Gastrocnemius medialis (tissue), 4 donors: Measurements from ENCODE around the gene PPP1R18. TPM values are rescaled to one million over a fixed set of nuclear protein-coding genes. Genes with fewer than 3 reads are reported as not detected.

Experiments used
- ATAC-seq, 2 donors: fragments of 150-250 bp; one replicate each; pipeline ENCODE4 v1.9.1; 2016
- DNase-seq, 2 donors: peaks; one replicate each; pipeline ENCODE4 v3.0.0-alpha.2; 2019
- H3K27ac ChIP-seq, 4 donors: fragments of 200-600 bp; sonication (generic); 1 replicate in 1 of 4; 2 replicates in 3 of 4; pipeline ENCODE4 v1.5.1; 2016 to 2018; ENCODE audit warnings: mild to moderate bottlenecking in 2 of 4, moderate library complexity in 1 of 4
- H3K27me3 ChIP-seq, 3 donors: fragments of 200-600 bp; sonication (generic) in 2 of 3; 1 replicate in 1 of 3; 2 replicates in 2 of 3; pipeline versions ENCODE4 v1.5.1 to v1.6.0; 2016 to 2019; ENCODE audit warnings: mild to moderate bottlenecking in 1 of 3, moderate library complexity in 1 of 3
- H3K36me3 ChIP-seq, 2 donors: fragments of 200-600 bp; sonication (generic) in 1 of 2; one replicate each; pipeline ENCODE4 v1.5.1; 2017 to 2018
- H3K4me1 ChIP-seq, 2 donors: fragments of 200-600 bp; sonication (generic) in 1 of 2; one replicate each; pipeline ENCODE4 v1.5.1; 2016 to 2017; ENCODE audit warnings: mild to moderate bottlenecking in 2 of 2
- H3K4me3 ChIP-seq, 4 donors: fragments of 200-600 bp; sonication (generic) in 3 of 4; 1 replicate in 1 of 4; 2 replicates in 3 of 4; pipeline ENCODE4 v1.5.1; 2016 to 2019; ENCODE audit warnings: mild to moderate bottlenecking in 2 of 4
- H3K9me3 ChIP-seq, 3 donors: fragments of 200-600 bp; sonication (generic) in 2 of 3; 1 replicate in 1 of 3; 2 replicates in 2 of 3; pipeline ENCODE4 v1.5.1; 2016 to 2019
- CTCF ChIP-seq, 5 experiments: fragments of 450-650 bp in 3 of 5; fragments of 200-600 bp in 2 of 5; sonication (generic) in 2 of 5; IDR thresholded peaks in 4 of 5; conservative IDR thresholded peaks in 1 of 5; 1 replicate in 4 of 5; 2 replicates in 1 of 5; pipeline ENCODE4 v1.5.1; 2016 to 2019; ENCODE audit warnings: antibody characterized with exemption in 5 of 5, mild to moderate bottlenecking in 3 of 5, moderate library complexity in 3 of 5
- POLR2A ChIP-seq, 2 donors: fragments of 450-650 bp; IDR thresholded peaks; one replicate each; pipeline ENCODE4 v1.6.1; 2017; ENCODE audit warnings: antibody characterized with exemption in 2 of 2, mild to moderate bottlenecking in 2 of 2, moderate library complexity in 2 of 2
- in situ Hi-C, 4 donors: fragments of 200-750 bp; cut with MboI; loops; one replicate each; pipeline versions ENCODE4 v1.15.0 to v1.8.0; 2017; ENCODE audit warnings: low sequenced_read_pairs in 4 of 4
- intact Hi-C: fragments of 100-400 bp; cut with DNase I; formaldehyde crosslinking; loops from one replicate; pipeline ENCODE4 v1.15.1; 2023; ENCODE audit warnings: low total_unique reads
- total RNA-seq, 4 donors: library from RNA; depleted of rRNA; stranded (reverse); fragments of >200 nt; gene quantifications; one replicate each; pipeline versions ENCODE4 v1.1.0 to v1.2.3, GENCODE V29; 2016

The PPP1R18 gene
- total RNA-seq, 4 donors from 2014 or later: 4.4 to 16.9 (median 12.4) TPM

- intact Hi-C loops (loop anchor here (1.0 to 10.0 kb wide), 3 partner anchors 26 to 1478 kb away; partner anchors contain the start of genes GPSM3 and PBX2), in situ Hi-C loops (no loop called here)
- H3K27ac ChIP-seq: peak overlapping the region; percentile 94 to 99 (median 97)
- ATAC-seq (no peak), DNase-seq (no peak)
- H3K4me3 ChIP-seq: peak overlapping the region; percentile 69 to 91 (median 86)
- H3K9me3 ChIP-seq: no peaks in the 10 kb centered on the region
- peaks cover 0 to 29% of the 10 kb centered on the region in 2 donors for H3K36me3 ChIP-seq
- no peaks in the 10 kb centered on the region for H3K27me3 ChIP-seq
- TF ChIP-seq POLR2A (IDR thresholded peaks at IDR 0.05) (no peak), CTCF (IDR thresholded peaks at IDR 0.05 in 4 of 5, conservative IDR thresholded peaks at IDR 0.05 in 1 of 5) (peak in 1 of 5 experiments; percentile 13)
- H3K4me1 ChIP-seq: peaks cover 22 to 26% of the 10 kb centered on the region in 2 donors
Measured at GRCh38 chr6:30716879-30717128, 30.4 kb upstream of the PPP1R18 start.

- no peak overlapping the region for H3K4me3 ChIP-seq
- in situ Hi-C loops: no loop called here
- no peaks in the 10 kb centered on the region for H3K27me3 ChIP-seq
- H3K4me1 ChIP-seq: peaks cover 16% of the 10 kb centered on the region in 2 donors
- H3K36me3 ChIP-seq: peaks cover 0 to 53% of the 10 kb centered on the region in 2 donors
- TF ChIP-seq POLR2A (IDR thresholded peaks at IDR 0.05) (no peak), CTCF (IDR thresholded peaks at IDR 0.05 in 4 of 5, conservative IDR thresholded peaks at IDR 0.05 in 1 of 5) (no peak)
- DNase-seq: no peak
- intact Hi-C loops: loop anchor here (2.0 to 10.0 kb wide), 2 partner anchors 13 to 1481 kb away; partner anchors contain the start of genes GPSM3 and PBX2
- H3K9me3 ChIP-seq: no peaks in the 10 kb centered on the region
- no peak overlapping the region for H3K27ac ChIP-seq
- no peak for ATAC-seq
Measured at GRCh38 chr6:30714263-30714662, 27.8 kb upstream of the PPP1R18 start.

- ATAC-seq: no peak
- Histone ChIP-seq H3K9me3 (no peaks in the 10 kb centered on the region), H3K27me3 (no peaks in the 10 kb centered on the region), H3K4me1 (peaks cover 6 to 7% of the 10 kb centered on the region in 2 donors), H3K27ac (no peak overlapping the region), H3K4me3 (no peak overlapping the region), H3K36me3 (peaks cover 0 to 70% of the 10 kb centered on the region in 2 donors)
- DNase-seq: no peak
- in situ Hi-C loops (no loop called here), intact Hi-C loops (loop anchor here (10.0 kb wide), 1 partner anchor 1482 kb away; the partner anchor contains the start of genes GPSM3 and PBX2)
- TF ChIP-seq CTCF (IDR thresholded peaks at IDR 0.05 in 4 of 5, conservative IDR thresholded peaks at IDR 0.05 in 1 of 5): no peak
- no peak for TF ChIP-seq POLR2A (IDR thresholded peaks at IDR 0.05)
Measured at GRCh38 chr6:30712441-30712945, 26.0 kb upstream of the PPP1R18 start.

- in situ Hi-C loops: no loop called here
- H3K36me3 ChIP-seq: peaks cover 0 to 76% of the 10 kb centered on the region in 2 donors
- no peak for ATAC-seq
Measured at GRCh38 chr6:30711758-30712380, 25.4 kb upstream of the PPP1R18 start.

More at GRCh38 chr6:30711758-30712380, 25.4 kb upstream of the PPP1R18 start:
- no peaks in the 10 kb centered on the region for H3K27me3 ChIP-seq
- no peak for DNase-seq
- H3K4me3 ChIP-seq: no peak overlapping the region
- TF ChIP-seq POLR2A (IDR thresholded peaks at IDR 0.05) (no peak), CTCF (IDR thresholded peaks at IDR 0.05 in 4 of 5, conservative IDR thresholded peaks at IDR 0.05 in 1 of 5) (no peak)
- no peak overlapping the region for H3K27ac ChIP-seq
- H3K4me1 ChIP-seq: peaks cover 6 to 7% of the 10 kb centered on the region in 2 donors
- H3K9me3 ChIP-seq: no peaks in the 10 kb centered on the region
- intact Hi-C loops: loop anchor here (10.0 kb wide), 1 partner anchor 1483 kb away; the partner anchor contains the start of genes GPSM3 and PBX2
